Measurements from ENCODE around the gene HIKESHI. TPM values are rescaled to one million over a fixed set of nuclear protein-coding genes. Genes with fewer than 3 reads are reported as not detected.

Gene HIKESHI
- polyA plus RNA-seq, 4 donors = 49.2 to 53.9 (median 51.5) TPM

DNA sequence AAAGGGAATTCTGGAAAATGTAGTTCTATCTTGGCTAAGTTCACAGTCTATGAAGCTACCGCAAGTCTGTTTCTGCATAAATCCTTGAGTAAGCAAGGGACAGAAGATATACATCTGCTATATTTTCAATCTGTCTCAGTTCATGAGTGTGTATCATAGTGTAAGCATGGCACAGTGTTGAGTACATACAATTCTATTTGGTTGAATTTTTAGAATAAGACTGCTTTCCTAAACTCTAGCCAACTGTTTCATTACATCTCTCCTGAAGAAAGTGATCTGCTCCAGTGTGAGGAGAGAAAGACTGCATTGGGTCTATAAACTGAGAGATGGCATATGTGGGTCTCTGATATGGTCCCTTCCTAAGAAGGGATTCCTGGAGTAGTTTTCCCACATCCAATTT, 70.0 kb downstream of the HIKESHI start:
- DNase-seq (ENCODE audit: low read depth in 4 of 4, low spot score in 3 of 4) = no peak

DNA sequence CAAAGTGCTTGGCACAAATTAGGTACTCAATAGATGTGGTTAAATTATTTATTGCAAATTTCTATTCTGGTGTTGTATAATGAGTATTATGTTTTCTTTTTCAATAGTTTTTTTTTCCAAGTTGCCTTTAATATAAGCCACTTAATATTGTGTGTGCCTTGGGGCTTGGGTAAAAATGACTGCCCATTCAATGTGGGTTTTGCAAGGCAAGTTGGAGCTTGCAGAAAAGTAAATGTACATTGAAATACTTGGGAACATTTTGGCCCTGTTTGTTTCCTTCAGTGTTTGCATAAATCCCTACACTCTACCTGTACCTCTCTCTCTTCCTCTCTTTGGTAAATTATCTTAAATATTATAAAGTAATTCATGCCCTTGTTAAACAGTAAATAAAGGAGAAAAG, 70.5 kb downstream of the HIKESHI start:
- no peak for DNase-seq (ENCODE audit: low read depth in 4 of 4, low spot score in 3 of 4)

DNA sequence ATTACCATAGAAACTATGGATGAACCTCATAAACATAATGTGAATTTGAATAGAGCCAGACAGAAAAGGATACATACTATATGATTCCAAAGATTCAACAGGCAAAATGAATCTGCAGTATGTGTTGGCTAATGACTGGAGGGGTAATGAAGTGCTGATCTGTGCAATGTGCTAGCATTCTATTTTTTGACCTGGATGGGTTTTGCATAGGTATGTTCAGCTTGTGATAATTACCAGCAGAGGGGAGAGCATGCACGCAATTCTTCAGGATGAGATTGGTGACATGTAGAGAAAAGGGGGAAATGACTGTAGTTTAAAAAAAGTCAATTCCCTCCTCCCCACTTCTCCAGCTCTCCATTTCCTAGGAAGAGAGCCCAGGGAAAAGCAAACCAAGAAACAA, 72.0 kb downstream of the HIKESHI start:
- no peak for DNase-seq (ENCODE audit: low read depth in 4 of 4, low spot score in 3 of 4)

DNA sequence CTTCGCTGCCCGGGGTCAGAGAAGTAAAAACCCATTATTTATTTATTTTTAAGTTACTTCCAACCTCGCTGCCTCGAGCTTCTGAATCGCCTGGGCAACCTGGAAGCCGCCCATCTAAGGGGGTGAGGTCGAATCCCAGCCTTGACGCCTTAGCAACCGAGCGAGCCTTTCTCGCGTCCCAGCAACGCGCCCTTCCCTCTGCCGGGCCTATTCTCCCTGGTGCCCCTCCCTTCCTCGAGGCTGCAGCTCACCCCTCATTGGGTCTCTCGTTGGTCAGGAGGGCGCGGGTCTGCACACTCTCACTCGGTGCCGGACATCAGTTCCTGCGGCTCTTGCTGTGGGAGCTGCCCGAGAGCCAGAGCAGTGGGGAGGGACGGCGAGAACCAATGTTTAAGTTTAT, 72.5 kb downstream of the HIKESHI start, which contains the start of gene CCDC81:
CCDC81 (plus strand) TSS at position 302 of the 400 bp plus-strand sequence. CDS start 277 bp downstream, outside the sequence.
- DNase-seq (ENCODE audit: low read depth in 4 of 4, low spot score in 3 of 4) = peak in 2 of 4 donors; percentile 18 to 35

DNA sequence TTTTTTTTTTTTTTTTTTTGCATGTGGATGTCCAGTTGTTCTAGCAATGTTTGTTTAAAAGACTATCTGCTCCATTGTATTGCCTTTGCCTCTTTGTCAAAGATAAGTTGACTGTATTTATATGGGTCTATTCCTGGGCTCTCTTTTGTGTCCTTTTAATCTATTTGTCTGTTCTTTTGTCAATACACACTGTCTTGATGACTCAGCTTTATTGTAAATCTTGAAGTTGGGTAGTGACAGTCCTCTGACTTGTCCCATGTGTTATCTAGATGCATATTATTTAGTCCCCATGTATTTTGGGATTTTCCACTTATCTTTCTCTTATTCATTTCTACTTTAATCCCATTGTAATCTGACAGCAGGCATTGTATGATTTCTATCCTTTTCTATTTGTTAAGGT, 75.9 kb downstream of the HIKESHI start:
- DNase-seq (ENCODE audit: low read depth in 4 of 4, low spot score in 3 of 4) = no peak

DNA sequence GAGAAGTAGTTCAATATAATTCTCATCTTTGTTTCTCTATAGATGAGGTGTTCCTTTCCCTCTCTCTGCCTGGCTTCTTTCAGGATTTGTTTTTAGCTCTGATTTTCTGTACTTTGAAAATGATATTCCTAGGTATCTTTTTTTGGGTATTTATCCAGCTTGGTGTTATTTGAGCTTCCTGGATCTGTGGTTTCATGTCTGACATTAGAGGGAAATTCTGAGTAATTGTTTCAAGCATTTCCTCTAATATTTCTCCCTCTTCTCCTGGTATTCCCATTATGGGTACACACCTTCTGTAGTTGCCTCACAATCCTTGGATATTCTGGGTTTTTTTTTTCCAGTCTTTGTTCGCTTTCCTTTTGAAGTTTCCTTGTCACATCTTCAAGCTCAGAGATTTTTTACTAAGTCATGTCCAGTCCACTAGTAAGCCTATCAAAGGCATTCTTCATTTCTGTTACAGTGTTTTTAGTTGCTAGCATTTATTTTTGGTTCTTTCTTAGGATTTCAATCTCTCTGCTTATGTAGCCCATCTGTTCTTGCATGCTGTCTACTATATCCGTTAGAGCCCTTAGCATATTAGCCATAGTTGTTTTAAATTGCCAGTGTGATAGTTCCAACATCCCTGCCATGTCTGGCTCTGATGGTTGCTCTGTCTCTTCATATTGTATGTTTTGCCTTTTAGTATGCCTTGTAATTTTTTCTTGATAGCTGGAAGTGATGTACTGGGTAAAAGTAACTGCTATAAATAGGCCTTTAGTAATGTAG, 78.4 kb downstream of the HIKESHI start:
- DNase-seq (ENCODE audit: low read depth in 4 of 4, low spot score in 3 of 4) = no peak

DNA sequence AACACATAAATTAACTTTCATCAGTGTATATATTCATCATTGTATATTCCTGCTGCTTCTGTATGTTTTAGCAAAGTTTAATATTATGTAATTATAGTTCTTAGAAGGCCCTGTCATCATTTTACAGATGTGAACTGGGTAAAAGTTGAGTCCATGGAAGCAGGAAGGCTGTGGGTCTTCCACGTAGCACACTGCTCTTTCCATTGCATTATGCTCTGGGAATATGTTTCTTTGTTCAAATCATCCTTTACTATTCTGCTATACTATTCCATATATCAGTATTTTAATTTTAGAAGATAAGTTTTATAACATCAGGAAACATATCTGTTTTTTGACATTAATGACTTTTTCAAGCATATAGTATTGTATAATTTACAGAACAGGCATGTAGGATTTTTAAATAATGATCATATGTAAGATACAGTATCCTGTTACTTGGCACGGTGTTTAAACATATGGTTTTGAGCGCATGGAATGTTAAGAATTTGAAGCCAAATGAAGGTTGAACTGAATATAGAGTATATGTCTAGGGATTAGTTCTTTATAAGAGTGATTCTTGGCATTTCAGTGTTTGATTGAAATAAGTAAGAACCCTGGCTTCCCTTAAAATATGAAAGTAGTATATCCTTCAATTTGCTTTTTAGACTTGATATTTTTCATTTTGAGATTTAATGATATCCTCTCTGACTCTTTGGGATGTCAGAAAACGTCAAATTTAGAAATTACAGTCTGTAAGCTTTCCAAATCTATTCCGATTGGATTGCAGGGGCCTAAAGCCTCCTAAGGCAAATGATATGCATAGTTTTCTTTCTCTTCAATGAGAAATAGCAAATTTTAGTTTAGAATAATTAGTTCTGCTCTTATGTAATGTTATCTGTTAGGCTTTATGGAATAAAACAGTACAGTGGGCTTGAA, 81.3 kb downstream of the HIKESHI start:
- no peak for DNase-seq (ENCODE audit: low read depth in 4 of 4, low spot score in 3 of 4)

DNA sequence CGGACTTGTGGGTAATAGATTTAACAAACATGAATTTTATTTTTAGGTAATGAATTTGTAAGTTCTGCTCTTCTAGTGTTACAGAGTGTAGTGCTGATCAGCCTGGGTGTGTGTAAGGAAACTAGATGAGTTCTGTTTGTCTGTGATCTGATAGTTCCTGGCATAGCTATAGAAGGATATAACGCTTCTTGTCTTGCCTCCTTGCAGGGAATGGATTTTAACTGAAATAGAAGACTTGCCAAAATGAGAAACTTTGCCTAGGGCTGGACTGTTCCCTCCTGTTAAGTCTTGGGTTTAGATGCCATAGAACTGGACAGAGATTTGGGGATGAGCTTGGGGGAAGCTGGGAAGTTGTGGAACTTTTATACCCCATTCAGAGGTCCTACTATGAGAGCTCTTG, 84.2 kb downstream of the HIKESHI start:
- no peak for DNase-seq (ENCODE audit: low read depth in 4 of 4, low spot score in 3 of 4)

DNA sequence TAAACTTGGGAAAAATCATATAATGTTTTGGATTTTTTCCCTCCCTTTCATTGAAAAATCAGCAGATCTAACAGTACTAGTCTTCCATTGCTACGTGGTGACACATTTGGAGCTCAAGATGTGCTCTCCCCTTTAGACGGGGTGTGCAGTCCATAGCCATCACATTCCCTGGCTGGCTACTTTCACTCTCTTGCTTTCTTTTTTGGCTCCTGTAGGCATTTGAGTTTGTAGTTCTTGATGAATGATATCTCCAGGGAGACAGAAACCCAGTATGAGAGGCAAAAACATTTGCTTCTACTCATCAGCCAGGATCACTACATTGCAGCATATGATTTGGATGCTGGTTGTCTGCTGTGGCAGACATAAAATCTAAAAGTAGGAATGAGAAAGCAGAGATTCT, 84.7 kb downstream of the HIKESHI start:
- no peak for DNase-seq (ENCODE audit: low read depth in 4 of 4, low spot score in 3 of 4)

DNA sequence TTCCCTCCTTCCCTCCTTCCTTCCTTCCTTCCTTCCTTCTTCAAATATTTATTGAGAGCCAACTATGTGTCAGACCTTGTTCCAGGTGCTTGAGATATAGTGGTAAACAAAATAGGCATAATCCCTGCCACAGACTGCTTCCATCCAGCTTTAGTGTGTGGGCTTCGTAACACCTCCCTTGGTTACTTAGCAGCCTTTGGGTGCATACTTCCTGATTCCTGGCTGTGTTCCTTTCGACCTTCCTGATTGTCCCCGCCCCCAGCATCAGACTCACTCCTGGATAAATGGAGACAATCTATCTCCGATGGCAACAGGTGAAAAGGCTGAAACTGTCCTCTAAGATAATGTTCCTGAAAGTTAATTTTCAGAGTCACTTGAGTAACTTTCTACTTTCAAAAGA, 86.2 kb downstream of the HIKESHI start:
- DNase-seq (ENCODE audit: low read depth in 4 of 4, low spot score in 3 of 4) = no peak

DNA sequence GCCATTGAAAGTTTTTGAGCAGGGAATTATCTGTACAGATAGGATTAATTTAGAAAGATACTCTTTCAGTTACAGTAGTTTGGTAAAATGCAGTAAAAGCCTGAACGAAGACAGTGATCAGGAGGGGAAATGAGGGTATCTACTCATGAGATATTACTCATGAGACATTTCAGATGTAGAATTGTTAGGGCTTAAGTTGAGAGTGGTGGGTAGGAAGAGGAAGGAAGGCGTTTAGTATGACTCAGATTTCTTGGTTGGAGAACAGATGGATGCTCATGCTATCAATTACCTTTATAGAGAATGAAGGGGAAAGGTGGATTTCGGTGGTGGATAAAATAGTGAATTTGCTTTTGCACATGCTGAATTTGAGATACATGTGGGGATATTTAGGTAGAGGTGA, 88.4 kb downstream of the HIKESHI start:
- DNase-seq (ENCODE audit: low read depth in 4 of 4, low spot score in 3 of 4) = no peak

DNA sequence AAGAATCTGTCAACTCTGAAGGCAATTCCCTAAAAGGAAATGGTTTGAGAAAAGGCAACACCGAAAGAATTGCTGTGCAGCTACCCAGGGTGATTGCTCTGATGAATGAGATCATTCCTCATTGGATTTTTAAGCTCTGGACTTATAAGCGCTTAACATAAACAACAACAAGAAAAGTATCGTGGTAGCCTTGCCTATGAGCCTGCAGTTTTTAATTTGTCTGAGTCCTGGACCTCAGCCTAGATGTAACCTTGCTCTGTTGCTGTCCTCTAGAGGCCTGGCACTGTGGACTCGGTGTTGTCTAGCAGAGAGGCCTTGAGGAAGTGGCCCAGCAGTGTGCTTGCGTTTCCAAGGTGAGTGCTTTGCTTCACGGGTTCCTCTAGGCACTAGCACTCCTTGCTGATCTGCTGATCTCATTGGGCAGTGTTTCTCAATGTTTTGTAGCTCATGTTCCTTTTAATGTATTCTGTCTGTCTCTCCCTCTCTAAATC, 93.1 kb downstream of the HIKESHI start:
- DNase-seq (ENCODE audit: low read depth in 4 of 4, low spot score in 3 of 4) = peak in 2 of 4 donors; percentile 22 to 32

Other genes with a start within 250 kb of the HIKESHI start
- 100 to 1,000 TPM; 173 to 289 (median 260) TPM for gene PICALM, start 233.2 kb upstream of the HIKESHI start, polyA plus RNA-seq (ENCODE audit: insufficient read length in 4 of 4)
- 10 to 100 TPM; 32.7 to 48.1 (median 41.4) TPM for gene EED, start 57.5 kb upstream of the HIKESHI start, polyA plus RNA-seq (ENCODE audit: insufficient read length in 4 of 4)
- gene CCDC81, start 72.6 kb downstream of the HIKESHI start, polyA plus RNA-seq (ENCODE audit: insufficient read length in 4 of 4) = 1 to 10 TPM; 1.3 to 1.9 (median 1.5) TPM

All from left renal pelvis (tissue), 4 donors.